Measurements from ENCODE around the gene TMTC1.

- TF ChIP-seq CTCF (IDR thresholded peaks at IDR 0.05 in 2 of 3, conservative IDR thresholded peaks at IDR 0.05 in 1 of 3; ENCODE audit: insufficient read depth in 2 of 3, low read depth in 1 of 3, low read length in 3 of 3) (no peak), REST (IDR thresholded peaks at IDR 0.05; ENCODE audit: borderline replicate concordance) (no peak), REST (CRISPR knock-in tag; IDR thresholded peaks at IDR 0.05; ENCODE audit: low read depth) (no peak), UBTF (IDR thresholded peaks at IDR 0.05; ENCODE audit: borderline replicate concordance in 1 of 2, low read depth in 2 of 2, low read length in 2 of 2) (no peak), ZNF583 (CRISPR knock-in tag; IDR thresholded peaks at IDR 0.05) (no peak), ZNF316 (IDR thresholded peaks at IDR 0.05) (no peak), JUN (IDR thresholded peaks at IDR 0.05; ENCODE audit: borderline replicate concordance, low read depth, low read length) (no peak), JUN (CRISPR knock-in tag; IDR thresholded peaks at IDR 0.05; ENCODE audit: borderline replicate concordance) (no peak), PRDM10 (IDR thresholded peaks at IDR 0.05; ENCODE audit: partially characterized antibody) (no peak), ZBTB26 (CRISPR knock-in tag; IDR thresholded peaks at IDR 0.05) (no peak), RCOR1 (IDR thresholded peaks at IDR 0.05; ENCODE audit: borderline replicate concordance in 1 of 2, low read depth in 2 of 2, low read length in 2 of 2) (no peak), KDM4B (IDR thresholded peaks at IDR 0.05; ENCODE audit: borderline replicate concordance in 2 of 2, low read depth in 1 of 2) (no peak)
Observed at GRCh38 chr12:29756741-29757390, 26.9 kb downstream of the TMTC1 start.

All from K562 (cell line).